ENCODE measurements around the gene VWC2. TPM values are rescaled to one million over a fixed set of nuclear protein-coding genes. Genes with fewer than 3 reads are reported as not detected.

Gene VWC2
- total RNA-seq, 1 experiment from 2014 or later, result not detected

DNA sequence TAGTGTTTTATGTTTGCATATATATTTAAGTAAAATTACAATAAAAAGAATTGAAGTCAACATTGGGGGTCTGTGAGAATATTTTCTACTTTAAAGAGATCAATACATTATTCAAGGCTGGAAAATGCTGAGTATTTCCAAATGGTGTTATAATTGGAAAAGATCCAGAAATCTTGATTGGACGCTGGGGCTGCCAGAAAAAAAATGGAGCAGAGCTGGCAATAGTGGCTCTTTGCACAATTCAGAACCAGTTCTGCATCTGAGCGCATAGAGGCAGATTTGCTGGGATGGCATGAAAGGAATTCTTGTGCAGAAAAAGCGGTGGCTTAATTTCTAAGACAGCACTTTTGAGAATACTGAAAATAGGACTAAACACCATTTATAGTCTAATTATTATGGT is 10.8 kb upstream of the VWC2 start:
- Mint-ChIP-seq H3K4me3 (ENCODE audit: unreplicated experiment) (no peak overlapping the region), H3K9me3 (ENCODE audit: unreplicated experiment) (no peaks in the 10 kb centered on the region), H3K27me3 (ENCODE audit: insufficient read depth, unreplicated experiment) (peaks cover 7% of the 10 kb centered on the region), H3K4me1 (ENCODE audit: low read depth, unreplicated experiment) (no peaks in the 10 kb centered on the region), H3K36me3 (ENCODE audit: insufficient read depth, unreplicated experiment) (no peaks in the 10 kb centered on the region), H3K27ac (ENCODE audit: unreplicated experiment) (no peak overlapping the region)
- H3K36me3 ChIP-seq (ENCODE audit: control insufficient read depth, insufficient read depth, low read length), result no peaks in the 10 kb centered on the region
- no peaks in the 10 kb centered on the region for H3K9me3 ChIP-seq
- CTCF ChIA-PET, result no interaction called here
- POLR2A ChIA-PET, result no interaction called here
- intact Hi-C loops (cut with micrococcal nuclease; ENCODE audit: unreplicated experiment), result no loop called here
- TF ChIP-seq, protein P1, sequence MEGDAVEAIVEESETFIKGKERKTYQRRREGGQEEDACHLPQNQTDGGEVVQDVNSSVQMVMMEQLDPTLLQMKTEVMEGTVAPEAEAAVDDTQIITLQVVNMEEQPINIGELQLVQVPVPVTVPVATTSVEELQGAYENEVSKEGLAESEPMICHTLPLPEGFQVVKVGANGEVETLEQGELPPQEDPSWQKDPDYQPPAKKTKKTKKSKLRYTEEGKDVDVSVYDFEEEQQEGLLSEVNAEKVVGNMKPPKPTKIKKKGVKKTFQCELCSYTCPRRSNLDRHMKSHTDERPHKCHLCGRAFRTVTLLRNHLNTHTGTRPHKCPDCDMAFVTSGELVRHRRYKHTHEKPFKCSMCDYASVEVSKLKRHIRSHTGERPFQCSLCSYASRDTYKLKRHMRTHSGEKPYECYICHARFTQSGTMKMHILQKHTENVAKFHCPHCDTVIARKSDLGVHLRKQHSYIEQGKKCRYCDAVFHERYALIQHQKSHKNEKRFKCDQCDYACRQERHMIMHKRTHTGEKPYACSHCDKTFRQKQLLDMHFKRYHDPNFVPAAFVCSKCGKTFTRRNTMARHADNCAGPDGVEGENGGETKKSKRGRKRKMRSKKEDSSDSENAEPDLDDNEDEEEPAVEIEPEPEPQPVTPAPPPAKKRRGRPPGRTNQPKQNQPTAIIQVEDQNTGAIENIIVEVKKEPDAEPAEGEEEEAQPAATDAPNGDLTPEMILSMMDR (IDR thresholded peaks at IDR 0.05; ENCODE audit: insufficient read depth in 1 of 2, low read depth in 1 of 2, low read length in 1 of 2, severe bottlenecking in 1 of 2, unreplicated experiment in 1 of 2), result no peak
- H3K4me1 ChIP-seq, result no peaks in the 10 kb centered on the region
- H3K4me3 ChIP-seq (ENCODE audit: low read depth, low read length), result no peak overlapping the region
- no peak for DNase-seq
- no TSS peak for BruUV-seq (replicated peaks)
- H3K27me3 ChIP-seq (replicated peaks; ENCODE audit: control insufficient read depth, insufficient read depth, low read length), result no peaks in the 10 kb centered on the region; the same call in 1 of the 2 replicates

DNA sequence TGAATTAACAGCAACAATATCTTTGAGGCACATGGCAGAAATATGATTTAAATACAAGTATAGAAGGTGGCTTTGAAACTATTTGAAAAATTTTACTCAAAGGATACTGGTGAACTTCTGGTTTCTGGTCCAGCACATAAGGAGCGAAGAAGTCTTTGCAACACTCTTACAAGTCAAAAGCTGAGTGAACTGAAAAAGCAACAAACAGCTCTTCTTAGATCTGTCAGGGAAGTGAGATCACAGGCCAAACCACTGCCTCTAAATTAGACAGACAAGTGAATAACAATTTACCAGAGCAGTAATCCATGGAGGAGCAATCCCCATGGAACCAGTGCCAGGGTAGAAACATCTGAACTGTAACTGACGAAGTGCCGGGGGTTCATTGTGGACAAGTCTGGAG is 9.6 kb upstream of the VWC2 start:
- no peak for DNase-seq
- Mint-ChIP-seq H3K4me1 (ENCODE audit: low read depth, unreplicated experiment) (no peaks in the 10 kb centered on the region), H3K27ac (ENCODE audit: unreplicated experiment) (no peak overlapping the region), H3K9me3 (ENCODE audit: unreplicated experiment) (no peaks in the 10 kb centered on the region), H3K4me3 (ENCODE audit: unreplicated experiment) (no peak overlapping the region), H3K27me3 (ENCODE audit: insufficient read depth, unreplicated experiment) (peaks cover 10% of the 10 kb centered on the region), H3K36me3 (ENCODE audit: insufficient read depth, unreplicated experiment) (no peaks in the 10 kb centered on the region)
- TF ChIP-seq, protein P1 (IDR thresholded peaks at IDR 0.05; ENCODE audit: insufficient read depth in 1 of 2, low read depth in 1 of 2, low read length in 1 of 2, severe bottlenecking in 1 of 2, unreplicated experiment in 1 of 2), result no peak
- Histone ChIP-seq H3K36me3 (ENCODE audit: control insufficient read depth, insufficient read depth, low read length) (no peaks in the 10 kb centered on the region), H3K9me3 (no peaks in the 10 kb centered on the region), H3K4me3 (ENCODE audit: low read depth, low read length) (no peak overlapping the region), H3K27me3 (replicated peaks; ENCODE audit: control insufficient read depth, insufficient read depth, low read length) (no peaks in the 10 kb centered on the region; the same call in 1 of the 2 replicates), H3K4me1 (no peaks in the 10 kb centered on the region)
- intact Hi-C loops (cut with micrococcal nuclease; ENCODE audit: unreplicated experiment), result no loop called here
- CTCF ChIA-PET, result no interaction called here
- POLR2A ChIA-PET, result no interaction called here
- BruUV-seq (replicated peaks), result no TSS peak

DNA sequence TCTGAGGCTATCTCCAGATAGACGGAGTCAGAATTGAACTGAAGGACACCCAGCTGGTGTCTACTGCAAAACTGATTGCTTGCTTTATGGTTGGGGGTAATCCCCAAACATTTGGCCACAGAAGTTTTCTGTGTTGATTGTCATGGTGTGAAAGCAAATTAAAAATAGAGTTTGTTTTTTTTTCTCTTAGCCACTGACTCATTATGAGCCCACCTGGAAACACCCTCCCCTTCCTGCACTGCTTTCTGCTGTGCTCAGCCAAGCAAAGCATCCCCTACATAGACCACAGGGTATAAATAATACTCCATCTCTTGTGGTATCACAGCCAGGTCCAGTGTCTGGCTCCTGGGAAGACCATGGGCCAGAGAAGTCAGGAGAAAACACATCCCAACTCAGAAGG is 6.5 kb upstream of the VWC2 start:
- BruUV-seq (replicated peaks), result no TSS peak

More for the DNA sequence above, 6.5 kb upstream of the VWC2 start:
- H3K36me3 Mint-ChIP-seq (ENCODE audit: insufficient read depth, unreplicated experiment), result no peaks in the 10 kb centered on the region
- no peak overlapping the region for H3K4me3 Mint-ChIP-seq (ENCODE audit: unreplicated experiment)
- H3K27me3 ChIP-seq (replicated peaks; ENCODE audit: control insufficient read depth, insufficient read depth, low read length), result no peaks in the 10 kb centered on the region; the same call in 1 of the 2 replicates
- DNase-seq, result no peak
- no peaks in the 10 kb centered on the region for H3K4me1 Mint-ChIP-seq (ENCODE audit: low read depth, unreplicated experiment)
- no peaks in the 10 kb centered on the region for H3K4me1 ChIP-seq
- TF ChIP-seq, protein P1 (IDR thresholded peaks at IDR 0.05; ENCODE audit: insufficient read depth in 1 of 2, low read depth in 1 of 2, low read length in 1 of 2, severe bottlenecking in 1 of 2, unreplicated experiment in 1 of 2), result no peak
- H3K9me3 Mint-ChIP-seq (ENCODE audit: unreplicated experiment), result no peaks in the 10 kb centered on the region
- H3K9me3 ChIP-seq, result no peaks in the 10 kb centered on the region
- H3K27ac Mint-ChIP-seq (ENCODE audit: unreplicated experiment), result no peak overlapping the region
- ChIA-PET POLR2A (no interaction called here), CTCF (no interaction called here)
- H3K27me3 Mint-ChIP-seq (ENCODE audit: insufficient read depth, unreplicated experiment), result peaks cover 18% of the 10 kb centered on the region
- no peak overlapping the region for H3K4me3 ChIP-seq (ENCODE audit: low read depth, low read length)
- no peaks in the 10 kb centered on the region for H3K36me3 ChIP-seq (ENCODE audit: control insufficient read depth, insufficient read depth, low read length)
- intact Hi-C loops (cut with micrococcal nuclease; ENCODE audit: unreplicated experiment), result no loop called here
